K562 (cell line): ENCODE results near the gene NBPF8. TPM values are rescaled to one million over a fixed set of nuclear protein-coding genes. Genes with fewer than 3 reads are reported as not detected.

ENCODE experiments used
- CTBP1 ChIP-seq: fragments of 450-650 bp; IDR thresholded peaks from 2 replicates; pipeline ENCODE4 v1.6.1; 2016; ENCODE audit warnings: borderline replicate concordance
- CXXC5 ChIP-seq: fragments of 250-450 bp; sonication (Bioruptor Pico); IDR thresholded peaks from 2 replicates; pipeline ENCODE4 v1.8.0; 2022; ENCODE audit warnings: inconsistent platforms, mild to moderate bottlenecking, moderate library complexity
- MAZ ChIP-seq, 2 experiments: fragments of 450-650 bp in 1 of 2; sonication (generic) in 1 of 2; formaldehyde crosslinking; IDR thresholded peaks in 1 of 2; conservative IDR thresholded peaks in 1 of 2; 2 replicates each; pipeline versions ENCODE4 v1.4.0 to v1.5.0; 2020; ENCODE audit warnings: mild to moderate bottlenecking in 1 of 2, missing genetic modification reagents in 1 of 2
- MEIS2 ChIP-seq: fragments of 450-650 bp; IDR thresholded peaks from 2 replicates; pipeline ENCODE4 v1.6.1; 2014; ENCODE audit warnings: mild to moderate bottlenecking; ENCODE audit not compliant: partially characterized antibody
- NFIC ChIP-seq: fragments of 450-650 bp; IDR thresholded peaks from 2 replicates; pipeline ENCODE4 v1.6.1; 2017; ENCODE audit warnings: mild to moderate bottlenecking, inconsistent platforms
- NRF1 ChIP-seq, 2 experiments: fragments of 450-650 bp; IDR thresholded peaks in 1 of 2; conservative IDR thresholded peaks in 1 of 2; 2 replicates each; pipeline ENCODE4 v1.6.1; 2014; ENCODE audit warnings: mild to moderate bottlenecking in 2 of 2
- PHF20 ChIP-seq: fragments of 450-650 bp; IDR thresholded peaks from 2 replicates; pipeline ENCODE4 v1.6.1; 2018; ENCODE audit not compliant: partially characterized antibody
- PHF8 ChIP-seq: fragments of 200-600 bp; sonication (generic); IDR thresholded peaks from 2 replicates; pipeline ENCODE4 v1.6.1; 2012; ENCODE audit warnings: mixed run types, mild to moderate bottlenecking, inconsistent platforms, low read length, moderate library complexity, borderline replicate concordance
- POLR2G ChIP-seq: fragments of 200-400 bp; formaldehyde crosslinking; IDR thresholded peaks from 2 replicates; pipeline ENCODE4 v1.6.1; 2017; ENCODE audit warnings: low read depth, mild to moderate bottlenecking, antibody characterized with exemption, low read length, moderate library complexity
- RAD21 ChIP-seq, 2 experiments: fragments of 250-450 bp in 1 of 2; fragments of 450-650 bp in 1 of 2; sonication (Bioruptor Pico) in 1 of 2; formaldehyde crosslinking in 1 of 2; IDR thresholded peaks in 1 of 2; conservative IDR thresholded peaks in 1 of 2; 2 replicates each; pipeline versions ENCODE4 v1.4.0 to v1.8.0; 2020 to 2022; ENCODE audit warnings: mild to moderate bottlenecking in 2 of 2, moderate library complexity in 1 of 2
- RREB1 ChIP-seq: fragments of 250-450 bp; sonication (Bioruptor Pico); IDR thresholded peaks from 2 replicates; pipeline ENCODE4 v1.4.0; 2020
- YY1 ChIP-seq, 3 experiments: IDR thresholded peaks; 2 replicates each; pipeline ENCODE4 v1.6.1; 2011; ENCODE audit warnings: low read length in 2 of 3, mild to moderate bottlenecking in 2 of 3, moderate library complexity in 2 of 3, borderline replicate concordance in 1 of 3, control low read depth in 1 of 3, low read depth in 1 of 3; ENCODE audit not compliant: insufficient read depth in 3 of 3, insufficient replicate concordance in 2 of 3, control insufficient read depth in 1 of 3, insufficient read length in 1 of 3; ENCODE audit errors: extremely low read depth in 1 of 3
- ZFP91 ChIP-seq: sonication (generic); formaldehyde crosslinking; IDR thresholded peaks from 2 replicates; pipeline ENCODE4 v1.8.0; 2022; ENCODE audit warnings: mild to moderate bottlenecking, missing genetic modification reagents
- polyA plus RNA-seq, 8 experiments: library from polyadenylated mRNA; depleted of rRNA in 4 of 8; stranded (reverse) in 5 of 8; unstranded in 3 of 8; fragments of >200 nt; fragmentation: Nextera tagmentation in 2 of 8; fragmentation: Illumina TruSeq in 1 of 8; extraction: Ambion mirVana in 2 of 8; extraction: Trizol in 1 of 8; gene quantifications; 2 replicates each; pipeline versions ENCODE4 v1.2.1 to v1.2.3, GENCODE V29; 2011 to 2014; ENCODE audit warnings: inconsistent platforms in 1 of 8, missing spikeins in 1 of 8
- total RNA-seq, 7 experiments: library from RNA; depleted of rRNA in 6 of 7; stranded (reverse); fragments of >200 nt in 6 of 7; fragmentation: Illumina TruSeq in 2 of 7; extraction: Trizol in 2 of 7; gene quantifications; 2 replicates each; pipeline versions ENCODE4 v1.2.1 to v1.2.3, GENCODE V29; 2011 to 2021; ENCODE audit warnings: low replicate concordance in 1 of 7

Gene NBPF8
- total and polyA plus RNA-seq, 9 of the 15 experiments (the other 6 are each of a cell fraction or from before 2014, with no cell fraction given), result 1.7 to 14.7 (median 7.1) TPM

DNA sequence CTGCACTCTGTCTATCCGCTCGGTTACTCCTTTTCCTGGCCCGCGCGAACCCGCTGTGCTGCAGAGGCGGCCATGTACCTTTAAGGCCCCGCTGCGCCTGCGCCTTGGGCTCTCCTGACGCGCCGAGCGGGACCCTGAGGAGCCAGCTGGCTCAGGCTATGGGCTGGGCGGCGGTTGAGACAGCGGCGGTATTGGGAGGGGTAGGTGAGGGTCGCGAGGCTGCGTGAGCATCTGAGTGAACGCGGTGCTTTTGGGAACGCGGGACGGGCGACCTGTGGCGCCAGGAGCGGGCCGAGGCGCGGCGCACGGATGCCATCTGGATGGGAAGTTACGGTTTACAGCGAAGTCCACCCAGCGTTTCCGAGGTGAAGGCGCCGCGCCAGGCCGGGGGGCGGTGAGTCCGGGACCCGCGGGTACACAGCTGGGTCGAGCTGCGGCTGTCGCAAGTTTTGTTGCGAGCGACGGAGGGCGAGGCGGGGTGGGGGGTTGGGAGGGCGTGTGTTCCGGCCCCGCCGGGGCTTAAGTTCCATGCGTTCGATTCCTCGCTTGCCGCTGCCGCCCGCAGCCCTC is at the start of gene NBPF8 (continued):
- peak in 1 of 2 experiments; percentile 9; a peak in 2 of 4 replicates for TF ChIP-seq RAD21 (CRISPR knock-in tag; conservative IDR thresholded peaks at IDR 0.05 in 1 of 2, IDR thresholded peaks at IDR 0.05 in 1 of 2)
- TF ChIP-seq NRF1 (conservative IDR thresholded peaks at IDR 0.05 in 1 of 2, IDR thresholded peaks at IDR 0.05 in 1 of 2), result peak; percentile 94 to 95
- TF ChIP-seq YY1 (IDR thresholded peaks at IDR 0.05; ENCODE audit: borderline replicate concordance in 1 of 3, control insufficient read depth in 1 of 3, extremely low read depth in 1 of 3, insufficient read depth in 3 of 3, insufficient read length in 1 of 3, insufficient replicate concordance in 2 of 3, low read depth in 1 of 3, low read length in 2 of 3), result peak in 2 of 3 experiments; percentile 12 to 15
- TF ChIP-seq ZFP91 (CRISPR knock-in tag), result peak; percentile 72
- peak; percentile 29; the same call in 1 of the 2 replicates for TF ChIP-seq PHF8
- TF ChIP-seq RREB1 (CRISPR knock-in tag), result 0 out of 2 replicates have a peak, but pooled peaks have one; percentile 46
- peak in 1 of 2 experiments; percentile 31; a peak in 1 of 4 replicates for TF ChIP-seq MAZ (CRISPR knock-in tag; conservative IDR thresholded peaks at IDR 0.05 in 1 of 2, IDR thresholded peaks at IDR 0.05 in 1 of 2)
- peak; percentile 23 for TF ChIP-seq PHF20
- TF ChIP-seq MEIS2, result peak; percentile 37
- peak; percentile 70 for TF ChIP-seq POLR2G
- peak; percentile 13; the same call in 1 of the 2 replicates for TF ChIP-seq CTBP1
- 0 out of 2 replicates have a peak, but pooled peaks have one; percentile 26 for TF ChIP-seq NFIC
- peak; percentile 34; the same call in 1 of the 2 replicates for TF ChIP-seq CXXC5 (CRISPR knock-in tag)
- TF ChIP-seq, all 486 proteins: peak for 23; not testable (repeated sequence) for 463
